Liver (tissue), 3 donors: ENCODE data around the gene PKHD1.

Experiments used
- EGR1 ChIP-seq, 2 donors: IDR thresholded peaks; 2 replicates each; pipeline ENCODE4 v1.6.1; 2016 to 2018; ENCODE audit warnings: antibody characterized with exemption in 2 of 2, low read depth in 2 of 2
- YY1 ChIP-seq: IDR thresholded peaks from 2 replicates; pipeline ENCODE4 v1.6.1; 2016; ENCODE audit warnings: antibody characterized with exemption, mild to moderate bottlenecking
- ZBTB33 ChIP-seq: IDR thresholded peaks from 2 replicates; pipeline ENCODE4 v1.6.1; 2016; ENCODE audit warnings: antibody characterized with exemption
- TF ChIP-seq, protein P1 (sequence below): fragments of 150-350 bp; IDR thresholded peaks from 2 replicates; pipeline ENCODE4 v1.5.1; 2017; ENCODE audit warnings: improper control_type of control experiment, low read depth, low read length; ENCODE audit not compliant: missing input control
- donor health status: healthy.
- donor health status: healthy.

GRCh38 chr6:52014391-52014790 is 73.0 kb downstream of the PKHD1 start:
- TF ChIP-seq, protein P1, sequence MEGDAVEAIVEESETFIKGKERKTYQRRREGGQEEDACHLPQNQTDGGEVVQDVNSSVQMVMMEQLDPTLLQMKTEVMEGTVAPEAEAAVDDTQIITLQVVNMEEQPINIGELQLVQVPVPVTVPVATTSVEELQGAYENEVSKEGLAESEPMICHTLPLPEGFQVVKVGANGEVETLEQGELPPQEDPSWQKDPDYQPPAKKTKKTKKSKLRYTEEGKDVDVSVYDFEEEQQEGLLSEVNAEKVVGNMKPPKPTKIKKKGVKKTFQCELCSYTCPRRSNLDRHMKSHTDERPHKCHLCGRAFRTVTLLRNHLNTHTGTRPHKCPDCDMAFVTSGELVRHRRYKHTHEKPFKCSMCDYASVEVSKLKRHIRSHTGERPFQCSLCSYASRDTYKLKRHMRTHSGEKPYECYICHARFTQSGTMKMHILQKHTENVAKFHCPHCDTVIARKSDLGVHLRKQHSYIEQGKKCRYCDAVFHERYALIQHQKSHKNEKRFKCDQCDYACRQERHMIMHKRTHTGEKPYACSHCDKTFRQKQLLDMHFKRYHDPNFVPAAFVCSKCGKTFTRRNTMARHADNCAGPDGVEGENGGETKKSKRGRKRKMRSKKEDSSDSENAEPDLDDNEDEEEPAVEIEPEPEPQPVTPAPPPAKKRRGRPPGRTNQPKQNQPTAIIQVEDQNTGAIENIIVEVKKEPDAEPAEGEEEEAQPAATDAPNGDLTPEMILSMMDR, result no peak
- TF ChIP-seq ZBTB33 (no peak), YY1 (no peak), EGR1 (IDR thresholded peaks at IDR 0.05; ENCODE audit: low read depth in 2 of 2) (no peak)
